ENCODE measurements around the gene MT1F. TPM values are rescaled to one million over a fixed set of nuclear protein-coding genes. Genes with fewer than 3 reads are reported as not detected.
A peak's percentile ranks its signal among the peaks of the same experiment; 100 is the strongest.

MT1F gene
- total and polyA plus RNA-seq, 9 of the 15 experiments (the other 6 are each of a cell fraction or from before 2014, with no cell fraction given) = 0.18 to 0.68 (median 0.29) TPM; not detected in 5

DNA sequence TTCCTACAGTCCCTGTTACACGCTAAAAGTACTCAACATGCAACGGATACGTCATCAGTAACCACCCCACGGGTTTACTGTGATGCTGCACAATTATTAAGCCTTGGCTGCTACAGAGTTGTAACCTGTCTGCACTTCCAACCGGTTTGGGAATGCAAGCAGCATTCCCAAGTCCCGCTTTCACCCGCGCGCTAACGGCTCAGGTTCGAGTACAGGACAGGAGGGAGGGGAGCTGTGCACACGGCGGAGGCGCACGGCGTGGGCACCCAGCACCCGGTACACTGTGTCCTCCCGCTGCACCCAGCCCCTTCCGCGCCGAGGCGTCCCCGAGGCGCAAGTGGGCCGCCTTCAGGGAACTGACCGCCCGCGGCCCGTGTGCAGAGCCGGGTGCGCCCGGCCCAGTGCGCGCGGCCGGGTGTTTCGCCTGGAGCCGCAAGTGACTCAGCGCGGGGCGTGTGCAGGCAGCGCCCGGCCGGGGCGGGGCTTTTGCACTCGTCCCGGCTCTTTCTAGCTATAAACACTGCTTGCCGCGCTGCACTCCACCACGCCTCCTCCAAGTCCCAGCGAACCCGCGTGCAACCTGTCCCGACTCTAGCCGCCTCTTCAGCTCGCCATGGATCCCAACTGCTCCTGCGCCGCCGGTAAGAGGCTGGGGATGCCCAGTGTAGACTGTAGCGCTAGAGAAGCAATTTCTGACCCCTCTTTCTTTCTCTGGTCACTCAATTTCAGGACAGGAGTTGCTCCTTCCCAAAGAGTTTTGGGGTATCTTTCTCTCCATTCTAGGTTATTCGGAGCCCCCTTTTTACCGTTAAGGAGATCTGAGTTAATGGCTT is 49.5 kb upstream of the MT1F start, which contains the start of gene MT2A (continued):
- TF ChIP-seq, protein P1, sequence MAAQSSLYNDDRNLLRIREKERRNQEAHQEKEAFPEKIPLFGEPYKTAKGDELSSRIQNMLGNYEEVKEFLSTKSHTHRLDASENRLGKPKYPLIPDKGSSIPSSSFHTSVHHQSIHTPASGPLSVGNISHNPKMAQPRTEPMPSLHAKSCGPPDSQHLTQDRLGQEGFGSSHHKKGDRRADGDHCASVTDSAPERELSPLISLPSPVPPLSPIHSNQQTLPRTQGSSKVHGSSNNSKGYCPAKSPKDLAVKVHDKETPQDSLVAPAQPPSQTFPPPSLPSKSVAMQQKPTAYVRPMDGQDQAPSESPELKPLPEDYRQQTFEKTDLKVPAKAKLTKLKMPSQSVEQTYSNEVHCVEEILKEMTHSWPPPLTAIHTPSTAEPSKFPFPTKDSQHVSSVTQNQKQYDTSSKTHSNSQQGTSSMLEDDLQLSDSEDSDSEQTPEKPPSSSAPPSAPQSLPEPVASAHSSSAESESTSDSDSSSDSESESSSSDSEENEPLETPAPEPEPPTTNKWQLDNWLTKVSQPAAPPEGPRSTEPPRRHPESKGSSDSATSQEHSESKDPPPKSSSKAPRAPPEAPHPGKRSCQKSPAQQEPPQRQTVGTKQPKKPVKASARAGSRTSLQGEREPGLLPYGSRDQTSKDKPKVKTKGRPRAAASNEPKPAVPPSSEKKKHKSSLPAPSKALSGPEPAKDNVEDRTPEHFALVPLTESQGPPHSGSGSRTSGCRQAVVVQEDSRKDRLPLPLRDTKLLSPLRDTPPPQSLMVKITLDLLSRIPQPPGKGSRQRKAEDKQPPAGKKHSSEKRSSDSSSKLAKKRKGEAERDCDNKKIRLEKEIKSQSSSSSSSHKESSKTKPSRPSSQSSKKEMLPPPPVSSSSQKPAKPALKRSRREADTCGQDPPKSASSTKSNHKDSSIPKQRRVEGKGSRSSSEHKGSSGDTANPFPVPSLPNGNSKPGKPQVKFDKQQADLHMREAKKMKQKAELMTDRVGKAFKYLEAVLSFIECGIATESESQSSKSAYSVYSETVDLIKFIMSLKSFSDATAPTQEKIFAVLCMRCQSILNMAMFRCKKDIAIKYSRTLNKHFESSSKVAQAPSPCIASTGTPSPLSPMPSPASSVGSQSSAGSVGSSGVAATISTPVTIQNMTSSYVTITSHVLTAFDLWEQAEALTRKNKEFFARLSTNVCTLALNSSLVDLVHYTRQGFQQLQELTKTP (IDR thresholded peaks at IDR 0.05; ENCODE audit: low read depth in 1 of 2, partially characterized antibody in 2 of 2) = no peak
- TF ChIP-seq YBX1 (IDR thresholded peaks at IDR 0.05) = no peak
- TF ChIP-seq ZNF133 (CRISPR knock-in tag; IDR thresholded peaks at IDR 0.05) = no peak
- no peak for TF ChIP-seq STAT6 (CRISPR knock-in tag; IDR thresholded peaks at IDR 0.05)
- TF ChIP-seq NFIC (IDR thresholded peaks at IDR 0.05) = 0 out of 2 replicates have a peak, but pooled peaks have one; percentile 34
- TF ChIP-seq ZNF354B (CRISPR knock-in tag; IDR thresholded peaks at IDR 0.05) = no peak
- TF ChIP-seq SMAD2 (IDR thresholded peaks at IDR 0.05; ENCODE audit: low read depth, low read length) = no peak
- no peak for TF ChIP-seq LCOR (CRISPR knock-in tag; IDR thresholded peaks at IDR 0.05)
- TF ChIP-seq L3MBTL2 (IDR thresholded peaks at IDR 0.05) = peak; percentile 73; the same call in 1 of the 2 replicates
- TF ChIP-seq, protein P2, sequence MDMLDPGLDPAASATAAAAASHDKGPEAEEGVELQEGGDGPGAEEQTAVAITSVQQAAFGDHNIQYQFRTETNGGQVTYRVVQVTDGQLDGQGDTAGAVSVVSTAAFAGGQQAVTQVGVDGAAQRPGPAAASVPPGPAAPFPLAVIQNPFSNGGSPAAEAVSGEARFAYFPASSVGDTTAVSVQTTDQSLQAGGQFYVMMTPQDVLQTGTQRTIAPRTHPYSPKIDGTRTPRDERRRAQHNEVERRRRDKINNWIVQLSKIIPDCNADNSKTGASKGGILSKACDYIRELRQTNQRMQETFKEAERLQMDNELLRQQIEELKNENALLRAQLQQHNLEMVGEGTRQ (CRISPR knock-in tag; IDR thresholded peaks at IDR 0.05) = no peak
- no peak for TF ChIP-seq POLR3G (IDR thresholded peaks at IDR 0.05; ENCODE audit: extremely low read depth, insufficient read length, insufficient replicate concordance)
- no peak for TF ChIP-seq MEF2A (IDR thresholded peaks at IDR 0.05; ENCODE audit: control insufficient read depth, low read depth, low read length)
- no peak for TF ChIP-seq NCOA6 (IDR thresholded peaks at IDR 0.05)
- TF ChIP-seq MXI1 (IDR thresholded peaks at IDR 0.05; ENCODE audit: low read depth, low read length) = peak; percentile 76
- TF ChIP-seq RAD21 (CRISPR knock-in tag; conservative IDR thresholded peaks at IDR 0.05 in 1 of 2, IDR thresholded peaks at IDR 0.05 in 1 of 2) = no peak
- no peak for TF ChIP-seq HINFP (tag; conservative IDR thresholded peaks at IDR 0.05; ENCODE audit: low read depth)
